Rectal smooth muscle tissue (tissue), 1 donor: ENCODE measurements around the gene MCUB.
A peak's percentile ranks its signal among the peaks of the same experiment; 100 is the strongest.
"Not testable (repeated sequence)": the region's sequence is repeated elsewhere in the genome, so short reads cannot be mapped to it uniquely, and the experiment has no call there.

Experiments
- H3K27ac ChIP-seq: one replicate; pipeline ENCODE4 v1.7.0; 2013; ENCODE audit warnings: low read depth, low read length, inconsistent platforms
- H3K27me3 ChIP-seq: one replicate; pipeline ENCODE4 v1.7.0; 2013; ENCODE audit warnings: low read length; ENCODE audit not compliant: control insufficient read depth, insufficient read depth
- H3K36me3 ChIP-seq: one replicate; pipeline ENCODE4 v1.7.0; 2013; ENCODE audit warnings: low read length; ENCODE audit not compliant: control insufficient read depth, insufficient read depth
- H3K4me1 ChIP-seq: one replicate; pipeline ENCODE4 v1.7.0; 2013; ENCODE audit warnings: low read length; ENCODE audit not compliant: control insufficient read depth, insufficient read depth
- H3K4me3 ChIP-seq: one replicate; pipeline ENCODE4 v1.7.0; 2013; ENCODE audit warnings: low read length
- H3K9ac ChIP-seq: one replicate; pipeline ENCODE4 v1.7.0; 2013; ENCODE audit warnings: low read length

The MCUB gene

DNA sequence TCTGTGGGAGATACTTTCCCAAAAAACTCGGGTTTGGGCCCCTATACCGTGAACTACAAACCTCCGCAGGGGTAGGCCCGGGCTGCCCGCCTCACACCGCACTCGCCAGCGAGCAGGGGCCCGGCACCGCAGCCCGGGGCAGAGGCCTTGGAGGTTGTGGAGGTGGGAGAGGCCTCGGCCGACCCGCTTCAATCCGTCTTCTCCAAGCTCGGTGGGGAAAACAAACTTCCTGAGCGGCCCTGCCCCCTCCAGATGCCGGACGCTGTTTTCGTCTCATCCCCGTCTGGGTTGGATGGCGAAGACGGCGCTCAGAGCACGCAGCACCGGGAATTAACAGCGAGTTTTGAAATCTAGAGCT lies 442 bp upstream of the MCUB start:
- H3K36me3 ChIP-seq, result no peaks in the 10 kb centered on the region
- H3K27me3 ChIP-seq, result no peaks in the 10 kb centered on the region
- peak overlapping the region; percentile 71 for H3K4me3 ChIP-seq
- no peaks in the 10 kb centered on the region for H3K4me1 ChIP-seq
- peak overlapping the region; percentile 76 for H3K27ac ChIP-seq
- H3K9ac ChIP-seq, result no peak overlapping the region

DNA sequence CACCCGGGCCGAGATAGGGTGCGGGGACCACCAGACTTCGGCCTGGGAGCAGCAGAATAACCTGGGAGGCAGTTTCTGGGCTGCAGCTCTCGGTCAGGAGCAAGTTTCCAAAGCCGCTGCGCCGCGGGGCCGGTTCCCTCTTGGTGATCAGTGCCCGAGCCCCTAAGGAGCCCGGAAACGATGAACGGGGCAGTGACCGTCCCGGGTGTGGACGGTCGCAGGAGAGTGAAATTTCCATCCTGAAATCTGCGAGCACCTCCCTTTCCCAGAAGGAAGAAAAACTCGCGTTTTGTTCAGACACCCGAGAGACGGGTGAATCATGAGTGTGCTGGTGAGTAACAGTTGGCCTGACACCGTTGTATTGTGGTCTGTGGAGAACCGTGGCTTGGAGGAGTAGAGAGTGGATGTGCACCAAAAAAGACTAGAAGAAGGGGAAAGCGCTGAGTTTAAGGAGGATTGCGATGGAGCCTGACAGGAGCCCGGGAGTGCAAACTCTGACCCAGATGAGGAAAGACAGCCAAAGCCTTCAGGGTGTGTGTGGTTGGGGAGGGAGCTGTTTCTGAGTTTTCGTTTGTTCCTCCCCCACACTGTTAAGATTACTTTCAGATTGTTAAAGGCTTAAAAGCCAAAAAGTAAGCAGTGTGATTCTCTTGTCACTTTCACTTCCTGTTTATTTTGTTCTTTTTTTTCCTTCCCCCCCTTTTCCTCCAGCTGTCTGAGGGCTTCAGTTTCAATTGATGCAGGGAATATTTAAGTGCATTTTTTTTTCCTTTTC lies 828 bp downstream of the MCUB start:
- Histone ChIP-seq H3K4me1 (no peaks in the 10 kb centered on the region), H3K4me3 (peak overlapping the region; percentile 71), H3K27me3 (no peaks in the 10 kb centered on the region), H3K27ac (peak overlapping the region; percentile 67), H3K36me3 (no peaks in the 10 kb centered on the region), H3K9ac (peak overlapping the region; percentile 27)

DNA sequence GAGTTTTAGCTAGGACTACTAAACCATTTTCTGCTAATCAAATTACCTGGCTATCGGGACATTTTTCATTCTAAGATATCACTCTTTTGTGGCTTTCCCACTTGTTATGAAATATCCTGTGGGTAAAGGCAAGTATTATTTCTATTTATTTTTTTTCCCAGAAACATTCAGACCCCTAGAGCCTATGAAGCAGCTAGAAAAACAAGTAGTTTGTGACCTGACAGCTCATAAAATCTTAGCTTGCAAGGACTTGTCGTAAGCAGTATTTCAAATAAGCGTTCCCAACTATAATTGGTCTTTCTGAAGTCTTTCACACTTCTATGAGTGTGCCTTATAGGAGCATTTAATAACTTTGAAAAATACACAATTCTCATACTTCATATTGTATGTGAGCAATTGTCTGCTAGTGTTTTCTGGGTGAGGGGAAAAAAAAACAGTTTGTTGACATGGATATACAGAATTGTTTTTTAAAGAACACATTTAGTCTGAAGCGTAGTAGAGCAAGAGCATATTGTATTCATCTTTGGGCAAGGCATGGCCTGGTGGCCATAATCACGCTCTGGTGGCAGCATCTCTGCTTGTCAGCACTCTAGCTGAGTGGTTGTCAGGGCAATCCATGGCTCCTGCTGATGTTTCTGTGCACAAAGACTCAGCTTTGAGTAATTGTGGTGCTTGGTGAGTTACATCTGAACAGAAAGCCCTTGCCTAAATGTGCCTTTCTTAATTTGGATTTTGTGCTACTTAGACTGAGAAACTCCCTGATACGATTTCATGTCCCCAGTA lies 2.6 kb downstream of the MCUB start:
- H3K4me1 ChIP-seq, result no peaks in the 10 kb centered on the region
- H3K27ac ChIP-seq, result no peak overlapping the region
- H3K36me3 ChIP-seq, result no peaks in the 10 kb centered on the region

DNA sequence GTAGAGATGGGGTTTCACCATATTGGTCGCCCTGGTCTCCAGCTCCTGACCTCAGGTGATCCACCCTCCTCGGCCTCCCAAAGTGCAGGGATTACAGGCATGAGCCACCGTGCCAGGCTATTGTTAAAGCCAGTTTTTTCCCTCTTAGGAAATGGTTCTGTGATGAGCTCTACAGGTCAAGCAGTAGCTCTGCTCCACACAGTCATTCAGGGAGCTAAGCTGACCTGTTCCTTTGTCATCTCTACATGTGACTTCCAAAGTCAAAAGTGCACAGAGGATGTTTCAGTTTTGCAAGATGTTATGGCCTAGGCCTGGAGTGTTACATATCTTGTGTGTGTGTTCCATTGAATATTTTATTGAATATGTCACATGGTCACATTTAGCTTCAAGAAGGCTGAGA lies 11.4 kb downstream of the MCUB start:
- Histone ChIP-seq H3K36me3 (peaks cover 2% of the 10 kb centered on the region), H3K9ac (no peak overlapping the region), H3K4me1 (no peaks in the 10 kb centered on the region), H3K27ac (no peak overlapping the region), H3K27me3 (no peaks in the 10 kb centered on the region), H3K4me3 (no peak overlapping the region)

More for the DNA sequence above, 2.6 kb downstream of the MCUB start:
- H3K9ac ChIP-seq, result no peak overlapping the region
- H3K4me3 ChIP-seq, result no peak overlapping the region
- H3K27me3 ChIP-seq, result no peaks in the 10 kb centered on the region

DNA sequence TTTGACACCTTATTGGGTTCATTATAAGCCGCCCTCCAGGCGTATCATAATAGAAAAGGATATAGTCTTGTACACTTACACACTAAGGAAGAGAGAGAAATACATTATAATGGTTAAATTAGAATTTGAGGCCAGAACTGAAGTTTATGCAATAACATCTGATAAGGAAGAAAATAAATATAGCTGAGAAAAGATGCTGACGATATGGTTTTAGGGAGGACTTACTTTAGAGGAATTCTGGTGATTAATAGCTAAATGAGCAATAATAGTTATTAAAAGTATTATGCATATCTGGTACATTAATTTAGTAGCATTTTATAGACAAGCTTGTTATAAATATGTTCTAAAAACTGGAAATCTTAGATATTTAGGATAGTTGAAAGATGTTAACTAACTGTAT lies 12.1 kb downstream of the MCUB start:
- H3K27me3 ChIP-seq, result no peaks in the 10 kb centered on the region
- H3K9ac ChIP-seq, result no peak overlapping the region
- H3K4me1 ChIP-seq, result no peaks in the 10 kb centered on the region
- no peak overlapping the region for H3K4me3 ChIP-seq
- peaks cover 2% of the 10 kb centered on the region for H3K36me3 ChIP-seq
- no peak overlapping the region for H3K27ac ChIP-seq

DNA sequence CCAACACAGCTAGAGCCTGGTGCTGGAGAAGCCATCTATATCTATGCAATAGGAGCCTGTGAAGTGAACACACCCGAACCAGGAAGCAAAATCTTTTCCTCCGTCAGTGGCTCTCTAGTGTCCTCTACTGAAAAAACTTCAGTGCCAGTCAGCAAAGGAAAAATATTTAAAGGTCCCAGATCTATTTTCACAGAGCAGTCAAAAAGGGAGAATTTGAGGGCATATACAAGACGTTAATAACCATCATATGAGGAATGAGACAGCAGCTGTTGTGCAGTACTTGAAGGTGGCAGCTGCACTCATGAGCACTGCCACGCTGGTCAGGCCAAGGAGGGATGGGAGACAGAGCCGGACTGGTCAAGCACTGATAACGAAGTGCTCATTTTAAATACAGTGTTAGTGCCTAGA lies 14.4 kb downstream of the MCUB start:
- H3K27ac ChIP-seq, result no peak overlapping the region
- peaks cover 2% of the 10 kb centered on the region for H3K36me3 ChIP-seq
- no peak overlapping the region for H3K9ac ChIP-seq
- H3K27me3 ChIP-seq, result no peaks in the 10 kb centered on the region
- no peaks in the 10 kb centered on the region for H3K4me1 ChIP-seq
- no peak overlapping the region for H3K4me3 ChIP-seq

DNA sequence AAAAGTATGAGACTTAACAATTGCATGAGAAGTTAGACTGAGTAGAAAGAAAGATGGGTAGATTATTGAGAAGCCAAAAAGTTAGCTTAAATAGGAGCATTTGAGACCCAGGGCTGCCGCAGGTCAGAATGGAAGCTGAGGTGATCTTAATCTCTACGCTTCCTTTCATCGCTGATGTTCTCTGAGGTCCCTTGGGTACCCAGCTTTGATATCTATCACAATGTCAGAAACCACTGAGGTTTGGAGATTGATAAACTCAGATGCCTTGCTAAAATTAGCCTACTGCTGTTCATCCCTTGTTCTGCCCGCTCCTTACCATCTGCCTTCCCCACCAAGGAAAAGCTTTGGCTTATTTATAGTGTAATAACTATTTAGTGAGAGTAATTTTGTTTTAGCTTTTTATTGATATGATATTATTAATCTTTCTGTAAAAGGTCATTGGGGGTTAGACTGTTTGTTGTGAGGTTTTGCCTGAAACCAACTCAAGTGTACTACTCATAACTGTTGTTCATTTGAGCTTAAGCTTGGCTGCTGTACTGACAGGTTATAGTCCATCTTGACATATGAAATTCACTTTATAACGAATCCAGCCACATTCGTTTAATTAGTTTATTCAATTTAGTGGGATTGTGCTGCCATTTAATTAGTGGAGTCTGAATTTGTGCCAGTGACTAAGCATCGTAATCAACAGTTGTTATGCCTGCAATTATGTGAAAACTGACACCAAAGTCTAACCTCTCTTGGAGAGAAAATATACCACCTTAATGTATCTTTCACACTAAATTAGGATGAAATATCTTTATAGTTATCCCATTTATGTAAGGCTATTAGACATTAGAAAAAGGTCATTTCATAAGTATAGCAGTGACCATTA lies 15.1 kb downstream of the MCUB start:
- Histone ChIP-seq H3K9ac (no peak overlapping the region), H3K4me3 (no peak overlapping the region), H3K4me1 (no peaks in the 10 kb centered on the region), H3K27ac (no peak overlapping the region), H3K36me3 (peaks cover 2% of the 10 kb centered on the region), H3K27me3 (no peaks in the 10 kb centered on the region)

DNA sequence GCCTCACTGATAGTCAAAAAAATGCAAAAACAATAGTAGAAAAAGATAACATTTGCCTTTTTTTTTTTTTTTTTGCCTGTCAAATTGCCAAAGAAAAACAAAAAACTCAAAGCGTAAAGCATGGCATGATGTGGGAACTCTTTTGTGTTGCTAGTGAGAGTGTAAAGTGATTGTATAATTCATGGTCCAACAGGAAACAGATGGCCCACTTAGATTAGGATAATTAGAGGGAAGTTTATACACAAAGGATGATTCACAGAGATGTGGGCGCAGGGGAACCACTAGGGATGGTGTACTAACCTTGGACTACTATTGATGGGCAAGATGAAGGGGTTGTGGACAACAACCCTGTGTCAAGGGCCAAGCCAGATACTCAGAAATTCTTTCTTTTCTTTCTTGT lies 16.4 kb downstream of the MCUB start:
- no peaks in the 10 kb centered on the region for H3K27me3 ChIP-seq
- no peak overlapping the region for H3K9ac ChIP-seq
- H3K4me1 ChIP-seq, result no peaks in the 10 kb centered on the region
- peaks cover 2% of the 10 kb centered on the region for H3K36me3 ChIP-seq
- no peak overlapping the region for H3K27ac ChIP-seq
- H3K4me3 ChIP-seq, result no peak overlapping the region

DNA sequence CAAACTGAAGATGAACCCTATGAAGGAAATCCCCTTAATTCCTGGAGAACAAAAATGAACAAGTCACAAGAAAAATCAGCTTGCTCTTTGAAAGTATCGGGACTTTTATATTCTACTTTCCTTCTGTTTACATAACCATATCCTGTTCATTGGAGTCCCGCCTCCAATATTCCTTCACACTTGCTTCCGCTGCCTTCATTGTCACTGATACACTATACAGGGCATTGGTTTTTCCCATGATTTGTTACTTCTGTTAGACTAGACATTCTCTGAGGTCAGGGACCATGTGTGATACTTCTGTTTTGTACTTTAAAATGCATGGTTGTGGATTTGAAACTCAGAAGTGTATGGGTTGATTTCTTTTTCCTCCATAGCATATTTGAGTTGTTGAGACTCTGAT lies 18.8 kb downstream of the MCUB start:
- H3K27me3 ChIP-seq, result no peaks in the 10 kb centered on the region
- no peak overlapping the region for H3K4me3 ChIP-seq
- H3K27ac ChIP-seq, result no peak overlapping the region
- no peaks in the 10 kb centered on the region for H3K36me3 ChIP-seq
- no peaks in the 10 kb centered on the region for H3K4me1 ChIP-seq
- H3K9ac ChIP-seq, result no peak overlapping the region

DNA sequence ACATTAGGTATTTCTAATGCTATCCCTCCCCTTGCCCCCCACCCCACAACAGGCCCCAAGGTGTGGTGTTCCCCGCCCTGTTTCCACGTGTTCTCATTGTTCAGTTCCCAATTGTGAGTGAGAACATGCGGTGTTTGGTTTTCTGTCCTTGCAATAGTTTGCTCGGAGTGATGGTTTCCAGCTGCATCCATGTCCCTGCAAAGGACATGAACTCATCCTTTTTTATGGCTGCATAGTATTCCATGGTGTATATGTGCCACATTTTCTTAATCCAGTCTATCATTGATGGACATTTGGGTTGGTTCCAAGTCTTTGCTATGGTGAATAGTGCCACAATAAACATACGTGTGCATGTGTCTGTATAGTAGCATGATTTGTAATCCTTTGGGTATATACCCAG lies 20.0 kb downstream of the MCUB start:
- not testable (repeated sequence) for H3K36me3 ChIP-seq, H3K9ac ChIP-seq, H3K27me3 ChIP-seq, H3K27ac ChIP-seq, H3K4me3 ChIP-seq, H3K4me1 ChIP-seq

DNA sequence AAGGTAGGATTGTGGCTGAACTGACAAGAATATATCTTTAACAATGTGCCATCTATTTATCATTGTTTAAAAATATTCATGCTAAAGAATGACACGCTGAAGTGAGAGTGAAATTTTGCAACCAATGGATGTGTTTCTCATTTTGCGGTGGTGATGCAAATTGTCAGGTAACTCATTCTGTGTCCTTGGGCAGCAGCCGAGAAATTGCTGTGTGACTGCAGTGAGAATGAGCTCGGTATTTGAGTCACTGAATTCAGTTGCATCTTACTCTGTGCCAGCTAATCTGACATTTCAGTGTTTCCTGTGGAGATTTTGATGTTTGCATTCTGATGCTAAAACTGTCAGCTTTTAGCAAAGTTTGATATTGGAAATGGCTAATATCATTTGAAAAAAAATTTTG lies 28.1 kb downstream of the MCUB start:
- H3K27ac ChIP-seq, result no peak overlapping the region
- no peaks in the 10 kb centered on the region for H3K27me3 ChIP-seq
- H3K4me3 ChIP-seq, result no peak overlapping the region
- no peak overlapping the region for H3K9ac ChIP-seq
- H3K4me1 ChIP-seq, result no peaks in the 10 kb centered on the region
- no peaks in the 10 kb centered on the region for H3K36me3 ChIP-seq

DNA sequence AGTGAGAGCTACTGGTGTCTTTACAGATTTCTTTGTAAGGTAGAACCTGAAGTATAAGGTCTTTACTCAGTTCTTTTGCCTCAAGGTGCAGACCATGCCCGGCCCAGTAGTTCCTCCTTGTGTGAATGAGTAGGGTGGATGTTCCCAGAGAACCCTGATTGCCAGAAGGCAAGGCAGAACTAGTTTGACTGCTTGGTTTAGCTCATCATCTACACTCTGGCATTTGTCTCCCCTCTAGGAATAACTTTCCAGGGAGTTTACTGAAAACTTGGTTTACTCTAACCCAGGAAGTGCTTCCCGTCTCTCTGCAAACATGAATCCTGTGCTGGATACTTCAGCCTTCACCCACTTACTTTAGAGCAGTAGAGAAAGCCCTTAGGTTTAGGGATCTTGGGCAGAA lies 29.1 kb downstream of the MCUB start:
- no peak overlapping the region for H3K27ac ChIP-seq
- no peaks in the 10 kb centered on the region for H3K36me3 ChIP-seq
- H3K9ac ChIP-seq, result no peak overlapping the region
- no peak overlapping the region for H3K4me3 ChIP-seq
- H3K4me1 ChIP-seq, result no peaks in the 10 kb centered on the region
- H3K27me3 ChIP-seq, result no peaks in the 10 kb centered on the region
